ENCODE data around the gene CD38.

Gene CD38

DNA sequence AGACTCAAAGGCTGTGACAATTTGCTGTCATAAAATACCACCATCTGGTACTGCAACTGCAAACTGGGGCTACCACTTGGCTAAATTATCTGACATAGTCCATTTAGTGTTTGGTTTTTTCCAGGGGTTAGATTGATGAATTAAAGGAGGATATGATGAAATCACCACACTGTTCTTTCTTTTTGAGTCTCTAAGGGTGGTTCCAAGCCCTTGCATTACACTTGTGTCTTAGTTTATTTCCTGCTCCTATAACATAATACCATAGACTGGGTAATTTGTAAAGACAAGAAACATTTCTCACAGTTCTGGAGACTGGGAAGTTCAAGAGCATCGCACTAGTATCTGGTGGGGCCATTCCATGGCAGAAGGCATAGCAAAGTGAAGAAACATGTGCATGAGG is 32.0 kb upstream of the CD38 start (continued):
- TF ChIP-seq ZNF830 (tag by site-specific recombination; IDR thresholded peaks at IDR 0.05; ENCODE audit: low read depth) (no peak), ZNF560 (tag by site-specific recombination; IDR thresholded peaks at IDR 0.05; ENCODE audit: borderline replicate concordance) (no peak), ZNF514 (tag by site-specific recombination; IDR thresholded peaks at IDR 0.05) (no peak)

- TF ChIP-seq ZBTB20 (tag by site-specific recombination; IDR thresholded peaks at IDR 0.05) (no peak), YY2 (tag by site-specific recombination; IDR thresholded peaks at IDR 0.05) (no peak), KLF10 (tag by site-specific recombination; IDR thresholded peaks at IDR 0.05) (no peak), ZNF558 (tag by site-specific recombination; IDR thresholded peaks at IDR 0.05) (no peak)
- Histone ChIP-seq H3K4me3 (ENCODE audit: low read depth, low read length) (no peak overlapping the region), H3K36me3 (ENCODE audit: control insufficient read depth in 2 of 2, insufficient read depth in 1 of 2, low read length in 2 of 2) (no peaks in the 10 kb centered on the region), H3K9me3 (ENCODE audit: control insufficient read depth, insufficient read depth, low read depth, low read length) (no peaks in the 10 kb centered on the region), H3K27ac (ENCODE audit: extremely low read depth, low read depth, low read length) (no peak overlapping the region), H3K4me1 (ENCODE audit: control insufficient read depth, insufficient read depth, low read length) (no peaks in the 10 kb centered on the region)
- ChIA-PET POLR2A (no interaction called here), CTCF (interaction anchor here (0.7 to 1.0 kb wide), 2 partner anchors 19 to 22 kb away, joined by 3 read pairs; no protein-coding TSS in a partner anchor)
These were observed 29.1 kb upstream of the CD38 start for GRCh38 chr4:15749001-15749400.

GRCh38 chr4:15751153-15751552 is 27.0 kb upstream of the CD38 start:
- ChIA-PET POLR2A (no interaction called here), CTCF (interaction anchor here (1.6 kb wide), 1 partner anchor 54 kb away, joined by 4 read pairs; no protein-coding TSS in a partner anchor)
- Histone ChIP-seq H3K9me3 (ENCODE audit: control insufficient read depth, insufficient read depth, low read depth, low read length) (no peaks in the 10 kb centered on the region), H3K4me3 (ENCODE audit: low read depth, low read length) (no peak overlapping the region), H3K36me3 (ENCODE audit: control insufficient read depth in 2 of 2, insufficient read depth in 1 of 2, low read length in 2 of 2) (no peaks in the 10 kb centered on the region), H3K4me1 (ENCODE audit: control insufficient read depth, insufficient read depth, low read length) (no peaks in the 10 kb centered on the region), H3K27ac (ENCODE audit: extremely low read depth, low read depth, low read length) (no peak overlapping the region)
- TF ChIP-seq HOXC10 (CRISPR knock-in tag; IDR thresholded peaks at IDR 0.05), result no peak

GRCh38 chr4:15753081-15753480 is 25.0 kb upstream of the CD38 start:
- Histone ChIP-seq H3K4me3 (ENCODE audit: low read depth, low read length) (no peak overlapping the region), H3K36me3 (ENCODE audit: control insufficient read depth in 2 of 2, insufficient read depth in 1 of 2, low read length in 2 of 2) (no peaks in the 10 kb centered on the region), H3K9me3 (ENCODE audit: control insufficient read depth, insufficient read depth, low read depth, low read length) (no peaks in the 10 kb centered on the region), H3K4me1 (ENCODE audit: control insufficient read depth, insufficient read depth, low read length) (no peaks in the 10 kb centered on the region), H3K27ac (ENCODE audit: extremely low read depth, low read depth, low read length) (no peak overlapping the region)
- CTCF ChIA-PET, result no interaction called here
- POLR2A ChIA-PET, result no interaction called here
- TF ChIP-seq OVOL3 (tag by site-specific recombination; IDR thresholded peaks at IDR 0.05) (no peak), ZNF548 (tag by site-specific recombination; IDR thresholded peaks at IDR 0.05) (no peak), GLIS1 (tag by site-specific recombination; IDR thresholded peaks at IDR 0.05) (no peak), SCRT1 (tag by site-specific recombination; IDR thresholded peaks at IDR 0.05; ENCODE audit: borderline replicate concordance) (no peak), ZNF26 (tag by site-specific recombination; IDR thresholded peaks at IDR 0.05) (no peak), ZNF155 (tag by site-specific recombination; IDR thresholded peaks at IDR 0.05) (no peak), ZNF610 (tag by site-specific recombination; IDR thresholded peaks at IDR 0.05; ENCODE audit: borderline replicate concordance) (no peak), ZNF544 (tag by site-specific recombination; IDR thresholded peaks at IDR 0.05) (no peak), ZBTB7A (tag by site-specific recombination; IDR thresholded peaks at IDR 0.05; ENCODE audit: low read depth) (no peak), AEBP2 (tag by site-specific recombination; IDR thresholded peaks at IDR 0.05; ENCODE audit: borderline replicate concordance) (no peak), ZNF324 (tag by site-specific recombination; IDR thresholded peaks at IDR 0.05) (no peak), TRIM28 (IDR thresholded peaks at IDR 0.05; ENCODE audit: borderline replicate concordance, low read length) (no peak), ZNF473 (tag by site-specific recombination; IDR thresholded peaks at IDR 0.05) (no peak), ZFP69B (tag by site-specific recombination; IDR thresholded peaks at IDR 0.05) (no peak)
- TF ChIP-seq, protein P1, sequence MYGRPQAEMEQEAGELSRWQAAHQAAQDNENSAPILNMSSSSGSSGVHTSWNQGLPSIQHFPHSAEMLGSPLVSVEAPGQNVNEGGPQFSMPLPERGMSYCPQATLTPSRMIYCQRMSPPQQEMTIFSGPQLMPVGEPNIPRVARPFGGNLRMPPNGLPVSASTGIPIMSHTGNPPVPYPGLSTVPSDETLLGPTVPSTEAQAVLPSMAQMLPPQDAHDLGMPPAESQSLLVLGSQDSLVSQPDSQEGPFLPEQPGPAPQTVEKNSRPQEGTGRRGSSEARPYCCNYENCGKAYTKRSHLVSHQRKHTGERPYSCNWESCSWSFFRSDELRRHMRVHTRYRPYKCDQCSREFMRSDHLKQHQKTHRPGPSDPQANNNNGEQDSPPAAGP (tag by site-specific recombination; IDR thresholded peaks at IDR 0.05), result no peak
- TF ChIP-seq, protein P2, sequence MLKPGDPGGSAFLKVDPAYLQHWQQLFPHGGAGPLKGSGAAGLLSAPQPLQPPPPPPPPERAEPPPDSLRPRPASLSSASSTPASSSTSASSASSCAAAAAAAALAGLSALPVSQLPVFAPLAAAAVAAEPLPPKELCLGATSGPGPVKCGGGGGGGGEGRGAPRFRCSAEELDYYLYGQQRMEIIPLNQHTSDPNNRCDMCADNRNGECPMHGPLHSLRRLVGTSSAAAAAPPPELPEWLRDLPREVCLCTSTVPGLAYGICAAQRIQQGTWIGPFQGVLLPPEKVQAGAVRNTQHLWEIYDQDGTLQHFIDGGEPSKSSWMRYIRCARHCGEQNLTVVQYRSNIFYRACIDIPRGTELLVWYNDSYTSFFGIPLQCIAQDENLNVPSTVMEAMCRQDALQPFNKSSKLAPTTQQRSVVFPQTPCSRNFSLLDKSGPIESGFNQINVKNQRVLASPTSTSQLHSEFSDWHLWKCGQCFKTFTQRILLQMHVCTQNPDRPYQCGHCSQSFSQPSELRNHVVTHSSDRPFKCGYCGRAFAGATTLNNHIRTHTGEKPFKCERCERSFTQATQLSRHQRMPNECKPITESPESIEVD (tag by site-specific recombination; IDR thresholded peaks at IDR 0.05), result no peak
- TF ChIP-seq, protein P3, sequence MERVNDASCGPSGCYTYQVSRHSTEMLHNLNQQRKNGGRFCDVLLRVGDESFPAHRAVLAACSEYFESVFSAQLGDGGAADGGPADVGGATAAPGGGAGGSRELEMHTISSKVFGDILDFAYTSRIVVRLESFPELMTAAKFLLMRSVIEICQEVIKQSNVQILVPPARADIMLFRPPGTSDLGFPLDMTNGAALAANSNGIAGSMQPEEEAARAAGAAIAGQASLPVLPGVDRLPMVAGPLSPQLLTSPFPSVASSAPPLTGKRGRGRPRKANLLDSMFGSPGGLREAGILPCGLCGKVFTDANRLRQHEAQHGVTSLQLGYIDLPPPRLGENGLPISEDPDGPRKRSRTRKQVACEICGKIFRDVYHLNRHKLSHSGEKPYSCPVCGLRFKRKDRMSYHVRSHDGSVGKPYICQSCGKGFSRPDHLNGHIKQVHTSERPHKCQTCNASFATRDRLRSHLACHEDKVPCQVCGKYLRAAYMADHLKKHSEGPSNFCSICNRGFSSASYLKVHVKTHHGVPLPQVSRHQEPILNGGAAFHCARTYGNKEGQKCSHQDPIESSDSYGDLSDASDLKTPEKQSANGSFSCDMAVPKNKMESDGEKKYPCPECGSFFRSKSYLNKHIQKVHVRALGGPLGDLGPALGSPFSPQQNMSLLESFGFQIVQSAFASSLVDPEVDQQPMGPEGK (tag by site-specific recombination; IDR thresholded peaks at IDR 0.05), result no peak

All from HEK293 (cell line).